GM18909 (cell line): Measurements from ENCODE around the gene PKLR.
A peak's percentile ranks its signal among the peaks of the same experiment; 100 is the strongest.
"Not testable (repeated sequence)": the region's sequence is repeated elsewhere in the genome, so short reads cannot be mapped to it uniquely, and the experiment has no call there.

Experiments
- ATAC-seq: cut with Tn5 transposase; IDR thresholded peaks from one replicate; pipeline ENCODE4 v1.9.1; 2021; ENCODE audit warnings: mild to moderate bottlenecking; ENCODE audit not compliant: unreplicated experiment, poor library complexity

Gene PKLR

GRCh38 chr1:155319536-155319935 lies 18.3 kb upstream of the PKLR start:
- no peak for ATAC-seq

- no peak for ATAC-seq
Measured at GRCh38 chr1:155318082-155318481, 16.8 kb upstream of the PKLR start.

- no peak for ATAC-seq
Measured at GRCh38 chr1:155316922-155317321, 15.7 kb upstream of the PKLR start.

GRCh38 chr1:155313261-155313660 lies 12.0 kb upstream of the PKLR start:
- no peak for ATAC-seq

- ATAC-seq: no peak
Measured at GRCh38 chr1:155309423-155310021, 8.3 kb upstream of the PKLR start.

- peak; percentile 95 for ATAC-seq
Measured at GRCh38 chr1:155308493-155309422, 7.5 kb upstream of the PKLR start, which contains the start of gene FDPS. Gene FDPS, plus strand, starts transcription at chr1:155308866. Its CDS starts 924 bp downstream, at chr1:155309790.

- no peak for ATAC-seq
Measured at GRCh38 chr1:155307247-155307740, 6.1 kb upstream of the PKLR start.

GRCh38 chr1:155305881-155306391 lies 4.7 kb upstream of the PKLR start:
- ATAC-seq: no peak

- ATAC-seq: no peak
Measured at GRCh38 chr1:155304558-155305063, 3.4 kb upstream of the PKLR start.

- ATAC-seq: no peak
Measured at GRCh38 chr1:155300553-155301329, 497 bp downstream of the PKLR start.

- ATAC-seq: no peak
Measured at GRCh38 chr1:155300024-155300423, 1.2 kb downstream of the PKLR start.

- ATAC-seq: no peak
Measured at GRCh38 chr1:155297384-155297783, 3.9 kb downstream of the PKLR start.

GRCh38 chr1:155296661-155297060 lies 4.6 kb downstream of the PKLR start:
- no peak for ATAC-seq

GRCh38 chr1:155295942-155296267 lies 5.3 kb downstream of the PKLR start:
- ATAC-seq: no peak

GRCh38 chr1:155295183-155295941 lies 5.9 kb downstream of the PKLR start:
- no peak for ATAC-seq

- ATAC-seq: no peak
Measured at GRCh38 chr1:155294520-155295182, 6.6 kb downstream of the PKLR start.

GRCh38 chr1:155293086-155293749 lies 8.0 kb downstream of the PKLR start:
- ATAC-seq: no peak

- not testable (repeated sequence) for ATAC-seq
Measured at GRCh38 chr1:155291006-155291405, 10.2 kb downstream of the PKLR start.
